ENCODE results near the gene PRLH.
A peak's percentile ranks its signal among the peaks of the same experiment; 100 is the strongest.

PRLH gene

DNA sequence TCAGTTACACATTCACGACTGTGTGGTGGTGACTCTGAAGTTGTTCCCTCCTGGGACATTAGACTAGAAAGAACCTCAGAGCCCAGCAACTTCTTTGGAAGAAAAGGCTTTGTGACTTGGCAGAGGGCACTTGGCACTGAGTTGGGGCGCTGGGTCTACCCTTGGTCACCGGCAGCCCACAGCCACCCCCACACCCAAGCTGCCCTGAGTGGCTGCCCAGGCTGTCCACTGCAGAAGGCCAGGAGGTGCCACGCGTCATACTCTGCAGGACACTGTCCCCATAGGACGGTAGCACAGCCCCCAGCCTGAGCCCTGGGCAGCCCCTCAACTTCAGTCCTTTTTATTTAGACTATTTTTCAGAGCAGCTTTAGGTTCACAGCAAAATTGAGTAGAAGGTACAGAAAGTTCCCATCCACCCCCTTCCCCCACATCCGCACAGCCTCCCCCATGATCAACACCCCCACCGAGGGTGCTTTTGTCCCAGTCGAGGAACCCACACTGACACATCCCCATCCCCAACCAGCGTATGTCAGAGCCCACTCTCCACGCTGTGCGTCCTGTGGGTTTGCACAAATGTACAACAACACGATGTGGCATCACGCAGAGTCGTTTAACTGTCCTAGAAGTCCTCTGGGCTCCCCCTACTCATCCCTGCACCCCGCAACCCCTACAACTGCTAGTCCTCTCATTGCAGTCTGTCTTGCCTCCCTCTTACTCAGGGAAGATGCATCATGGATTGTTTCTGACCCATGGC lies 1.1 kb downstream of the PRLH start:
- DNase-seq: no peak

GRCh38 chr2:237568121-237568660 lies 1.8 kb downstream of the PRLH start:
- no peak for DNase-seq

DNA sequence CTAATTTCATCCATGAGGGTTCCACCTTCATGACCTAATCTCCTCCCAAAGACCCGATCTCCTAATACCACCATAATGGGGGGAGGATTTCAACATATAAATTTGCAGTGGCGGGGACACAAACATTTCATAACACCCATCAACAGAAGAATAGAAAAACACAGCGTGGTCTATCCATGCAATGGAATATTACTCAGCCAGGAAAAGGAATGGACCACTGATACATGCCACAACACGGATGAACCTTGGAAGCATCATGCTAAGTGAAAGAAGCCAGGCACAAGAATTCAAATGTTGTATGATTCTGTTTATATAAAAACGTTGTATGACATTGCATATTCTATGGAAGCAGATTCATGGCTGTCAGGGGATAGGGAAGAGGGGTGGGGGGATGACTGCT lies 2.7 kb downstream of the PRLH start:
- no peak for DNase-seq

GRCh38 chr2:237569896-237570295 lies 3.5 kb downstream of the PRLH start:
- DNase-seq: no peak

GRCh38 chr2:237570776-237571335 lies 4.5 kb downstream of the PRLH start:
- no peak for DNase-seq

DNA sequence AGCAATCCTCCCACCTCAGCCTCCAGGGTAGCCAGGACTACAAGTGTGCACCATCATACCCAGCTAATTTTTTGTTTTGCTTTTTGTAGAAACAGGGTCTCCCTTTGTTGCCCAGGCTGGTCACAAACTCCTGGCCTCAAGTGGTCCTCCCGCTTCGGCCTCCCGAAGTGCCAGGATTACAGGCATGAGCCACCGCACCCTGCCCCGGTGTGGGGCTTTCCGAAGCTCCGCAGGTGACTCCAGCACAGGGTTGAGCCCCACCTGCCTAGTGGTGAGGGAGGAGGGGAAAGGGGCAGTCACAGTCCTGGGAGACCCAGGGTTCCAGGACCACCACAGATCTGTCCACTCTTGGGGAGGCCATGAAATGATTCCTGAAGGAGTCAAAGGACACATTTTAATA lies 5.2 kb downstream of the PRLH start:
- DNase-seq: no peak

DNA sequence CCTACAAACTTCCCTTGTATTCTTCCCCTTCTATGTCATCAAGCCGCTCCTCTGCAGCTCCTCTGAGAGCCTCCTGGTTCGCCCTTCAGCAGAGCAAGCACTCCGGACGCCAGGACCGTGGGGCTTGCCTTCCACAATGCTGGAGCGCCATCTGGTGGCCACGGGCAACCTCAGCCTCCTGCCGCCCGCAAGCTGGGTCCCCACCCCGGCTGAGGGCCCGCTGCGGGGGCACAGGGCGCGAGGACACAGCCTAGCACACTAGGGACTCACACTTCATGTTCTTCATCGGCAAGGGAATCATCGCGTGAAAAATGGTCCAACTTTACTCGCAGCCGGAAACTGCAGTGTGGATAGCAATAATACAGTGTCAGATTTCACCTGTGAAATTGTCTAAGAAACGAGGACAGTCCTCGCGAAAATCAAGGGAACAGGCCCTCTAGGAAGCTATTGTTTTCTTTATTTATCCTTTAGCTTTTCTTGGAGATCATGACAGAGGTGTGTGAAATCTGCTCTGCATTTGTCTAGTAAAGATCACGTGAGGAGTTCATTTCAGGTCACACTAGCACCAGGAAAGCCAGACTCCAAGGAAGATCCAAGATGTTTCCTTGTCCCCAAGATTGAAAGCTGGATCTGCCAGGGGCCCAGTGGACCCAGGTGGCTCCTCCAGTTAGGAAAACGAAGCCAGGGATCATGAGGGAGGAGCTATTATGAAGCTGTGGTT lies 5.8 kb downstream of the PRLH start:
- peak; percentile 93 for DNase-seq

- no peak for DNase-seq
These were observed 6.3 kb downstream of the PRLH start for GRCh38 chr2:237572742-237573101.

GRCh38 chr2:237573721-237574415 lies 7.5 kb downstream of the PRLH start:
- no peak for DNase-seq

DNA sequence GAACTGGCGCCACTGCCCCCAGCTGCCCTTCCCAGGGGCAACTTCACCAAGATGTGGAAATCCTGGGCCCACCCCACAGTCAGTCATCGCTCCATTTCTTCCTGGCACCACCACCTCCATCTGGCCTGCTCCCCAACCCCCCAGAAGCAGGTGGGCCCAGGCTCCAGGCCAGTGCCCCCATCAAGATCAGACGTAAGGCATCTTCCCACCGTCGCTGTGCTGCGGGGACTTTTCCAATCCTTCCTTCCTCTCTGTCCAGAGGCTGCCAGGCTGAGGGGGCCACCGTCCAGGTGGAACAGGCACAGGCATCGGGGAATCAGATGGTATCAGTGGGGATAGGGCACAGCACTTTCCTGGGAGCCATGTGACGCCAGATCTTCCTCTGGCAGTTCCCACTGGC lies 8.1 kb downstream of the PRLH start:
- no peak for DNase-seq

- DNase-seq: peak; percentile 49
These were observed 8.8 kb downstream of the PRLH start for GRCh38 chr2:237574894-237575868.

- no peak for DNase-seq
These were observed 9.8 kb downstream of the PRLH start for GRCh38 chr2:237575869-237576862.

DNA sequence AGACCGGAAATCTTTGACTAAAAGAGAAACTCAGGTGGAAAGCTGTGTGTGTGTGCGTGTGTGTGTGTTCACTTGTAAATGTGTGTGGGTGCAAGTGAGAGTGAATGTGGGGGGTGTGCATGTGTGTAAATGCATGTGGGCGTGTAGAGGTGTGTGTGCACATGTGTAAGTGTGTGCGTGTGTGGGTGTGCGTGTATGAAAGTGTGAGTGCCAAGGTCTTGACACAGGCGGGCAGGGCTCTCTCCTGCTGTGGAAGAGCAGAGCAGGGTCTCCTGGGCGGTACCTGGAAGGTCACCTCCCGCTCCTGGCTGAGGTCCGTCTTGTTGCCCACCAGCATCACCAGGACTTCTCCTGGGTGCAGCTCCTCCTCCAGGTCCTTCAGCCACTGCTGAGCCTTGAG lies 10.6 kb downstream of the PRLH start:
- no peak for DNase-seq

DNA sequence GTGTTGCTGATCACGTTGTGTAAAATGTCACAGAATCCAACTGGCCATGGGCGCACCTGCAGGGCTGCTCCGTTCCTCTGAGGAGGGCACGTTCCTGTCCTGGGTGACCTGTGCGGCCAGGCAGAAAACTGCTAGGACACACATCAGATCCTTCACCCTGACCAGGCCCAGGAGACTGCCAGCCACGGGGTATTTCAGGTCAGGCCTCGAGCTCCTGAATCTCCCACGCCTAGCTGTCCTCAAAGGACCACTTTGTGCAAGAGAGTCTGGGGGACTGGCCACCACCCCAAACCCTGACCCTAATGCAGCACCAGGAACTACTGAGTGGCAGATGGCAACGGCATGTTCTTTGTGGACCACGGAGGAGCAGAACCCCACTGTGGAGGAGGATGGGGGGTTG lies 11.1 kb downstream of the PRLH start:
- DNase-seq: no peak

GRCh38 chr2:237577956-237578870 lies 11.8 kb downstream of the PRLH start:
- no peak for DNase-seq

GRCh38 chr2:237581326-237581725 lies 15.0 kb downstream of the PRLH start:
- DNase-seq: no peak

GRCh38 chr2:237581751-237582746 lies 15.7 kb downstream of the PRLH start:
- DNase-seq: peak; percentile 71
